Erythroblast (primary cell): ENCODE data around the gene PTK6.
"Not testable (repeated sequence)": the region's sequence is repeated elsewhere in the genome, so short reads cannot be mapped to it uniquely, and the experiment has no call there.

ENCODE experiments used
- DNase-seq, 2 experiments: peaks; one replicate each; lab custom pipeline; 2025; lab: John Stamatoyannopoulos, UW
- GATA1 ChIP-seq: IDR thresholded peaks from 2 replicates; pipeline ENCODE4 v1.6.1; 2011; ENCODE audit warnings: low read depth, mild to moderate bottlenecking, control low read depth, low read length, moderate library complexity
- POLR2A ChIP-seq: IDR thresholded peaks from 2 replicates; pipeline ENCODE4 v1.6.1; 2011; ENCODE audit warnings: mild to moderate bottlenecking, low read length

Gene PTK6

GRCh38 chr20:63517376-63518309 lies 19.5 kb downstream of the PTK6 start:
- DNase-seq: no peak

GRCh38 chr20:63514520-63514919 lies 22.7 kb downstream of the PTK6 start:
- DNase-seq: not testable (repeated sequence)

More at GRCh38 chr20:63517376-63518309, 19.5 kb downstream of the PTK6 start:
- TF ChIP-seq POLR2A: no peak
- no peak for TF ChIP-seq GATA1

GRCh38 chr20:63513207-63513606 lies 24.0 kb downstream of the PTK6 start:
- TF ChIP-seq GATA1 (no peak), POLR2A (no peak)
- DNase-seq: no peak

GRCh38 chr20:63509088-63509564 lies 28.1 kb downstream of the PTK6 start:
- TF ChIP-seq GATA1: no peak
- TF ChIP-seq POLR2A: no peak
- no peak for DNase-seq

- TF ChIP-seq GATA1 (no peak), POLR2A (no peak)
Measured at GRCh38 chr20:63508072-63508768, 29.0 kb downstream of the PTK6 start.

GRCh38 chr20:63507083-63507743 lies 30.0 kb downstream of the PTK6 start:
- no peak for DNase-seq
- TF ChIP-seq POLR2A (no peak), GATA1 (no peak)

More at GRCh38 chr20:63508072-63508768, 29.0 kb downstream of the PTK6 start:
- no peak for DNase-seq

- TF ChIP-seq POLR2A (no peak), GATA1 (no peak)
- DNase-seq: no peak
Measured at GRCh38 chr20:63505723-63506122, 31.5 kb downstream of the PTK6 start.

- no peak for DNase-seq
- TF ChIP-seq POLR2A (no peak), GATA1 (no peak)
Measured at GRCh38 chr20:63505281-63505680, 31.9 kb downstream of the PTK6 start.

- DNase-seq: no peak
- no peak for TF ChIP-seq POLR2A
- TF ChIP-seq GATA1: no peak
Measured at GRCh38 chr20:63504642-63505041, 32.5 kb downstream of the PTK6 start.

- no peak for DNase-seq
- TF ChIP-seq GATA1: no peak
- TF ChIP-seq POLR2A: no peak
Measured at GRCh38 chr20:63503524-63503923, 33.7 kb downstream of the PTK6 start.

GRCh38 chr20:63502671-63503172 lies 34.5 kb downstream of the PTK6 start:
- no peak for DNase-seq
- no peak for TF ChIP-seq POLR2A
- no peak for TF ChIP-seq GATA1

GRCh38 chr20:63501818-63502670 lies 35.1 kb downstream of the PTK6 start:
- DNase-seq: no peak
- TF ChIP-seq GATA1: no peak
- TF ChIP-seq POLR2A: no peak

- no peak for DNase-seq
- no peak for TF ChIP-seq GATA1
- TF ChIP-seq POLR2A: no peak
Measured at GRCh38 chr20:63500902-63501817, 36.0 kb downstream of the PTK6 start.
